Peyer's patch (tissue), 4 donors: ENCODE results near the gene BCR. TPM values are rescaled to one million over a fixed set of nuclear protein-coding genes. Genes with fewer than 3 reads are reported as not detected.

ENCODE experiments used
- DNase-seq, 3 donors: peaks; one replicate each; pipeline ENCODE4 v3.0.0-alpha.2; 2017 to 2019
- H3K27ac ChIP-seq, 4 donors: fragments of 200-600 bp; sonication (generic); one replicate each; pipeline ENCODE4 v1.5.1; 2016 to 2019
- H3K27me3 ChIP-seq, 2 donors: fragments of 200-600 bp; sonication (generic); one replicate each; pipeline ENCODE4 v1.5.1; 2019
- H3K36me3 ChIP-seq, 3 donors: fragments of 200-600 bp; sonication (generic); one replicate each; pipeline ENCODE4 v1.5.1; 2016 to 2019
- H3K4me1 ChIP-seq, 4 donors: fragments of 200-600 bp; sonication (generic); one replicate each; pipeline ENCODE4 v1.5.1; 2016 to 2019
- H3K4me3 ChIP-seq, 4 donors: fragments of 200-600 bp; sonication (generic); 1 replicate in 3 of 4; 2 replicates in 1 of 4; pipeline ENCODE4 v1.5.1; 2016 to 2019; ENCODE audit warnings: mild to moderate bottlenecking in 1 of 4
- H3K9me3 ChIP-seq, 4 donors: fragments of 200-600 bp; sonication (generic); one replicate each; pipeline ENCODE4 v1.5.1; 2016 to 2019; ENCODE audit warnings: mild to moderate bottlenecking in 1 of 4
- CTCF ChIP-seq, 6 experiments: fragments of 450-650 bp in 4 of 6; fragments of 200-600 bp in 2 of 6; sonication (generic) in 1 of 6; IDR thresholded peaks; one replicate each; pipeline ENCODE4 v1.5.1; 2017 to 2019; ENCODE audit warnings: antibody characterized with exemption in 6 of 6, mild to moderate bottlenecking in 3 of 6, moderate library complexity in 1 of 6
- POLR2A ChIP-seq, 2 donors: fragments of 450-650 bp; IDR thresholded peaks; one replicate each; pipeline ENCODE4 v1.5.1; 2017; ENCODE audit warnings: antibody characterized with exemption in 2 of 2, mild to moderate bottlenecking in 2 of 2, moderate library complexity in 2 of 2
- total RNA-seq, 4 donors: library from RNA; depleted of rRNA; stranded (reverse); fragments of >200 nt; gene quantifications; one replicate each; pipeline ENCODE4 v1.1.0, GENCODE V29; 2016

Gene BCR
- total RNA-seq, 4 donors from 2014 or later = 55.8 to 86.9 (median 66.1) TPM

- no peak for TF ChIP-seq CTCF (IDR thresholded peaks at IDR 0.05)
- TF ChIP-seq POLR2A (IDR thresholded peaks at IDR 0.05) = no peak
- H3K36me3 ChIP-seq = no peaks in the 10 kb centered on the region
- H3K4me1 ChIP-seq = peaks cover 0 to 11% (median 0%) of the 10 kb centered on the region in 4 donors
- H3K27ac ChIP-seq = no peak overlapping the region
- H3K27me3 ChIP-seq = no peaks in the 10 kb centered on the region
- DNase-seq = no peak
- no peak overlapping the region for H3K4me3 ChIP-seq
- H3K9me3 ChIP-seq = no peaks in the 10 kb centered on the region
Observed at GRCh38 chr22:23246982-23247766, 66.9 kb downstream of the BCR start.

- H3K36me3 ChIP-seq = peaks cover 0 to under 1% (median 0%) of the 10 kb centered on the region in 3 donors
- H3K9me3 ChIP-seq = no peaks in the 10 kb centered on the region
- no peak overlapping the region for H3K27ac ChIP-seq
- TF ChIP-seq CTCF (IDR thresholded peaks at IDR 0.05) = no peak
- no peak for TF ChIP-seq POLR2A (IDR thresholded peaks at IDR 0.05)
- no peaks in the 10 kb centered on the region for H3K27me3 ChIP-seq
- H3K4me3 ChIP-seq = no peak overlapping the region
- DNase-seq = no peak
- peaks cover 0 to 11% (median 0%) of the 10 kb centered on the region in 4 donors for H3K4me1 ChIP-seq
Observed at GRCh38 chr22:23248583-23248982, 68.3 kb downstream of the BCR start.

GRCh38 chr22:23250056-23250784, 69.9 kb downstream of the BCR start:
- no peak overlapping the region for H3K27ac ChIP-seq
- H3K4me3 ChIP-seq = no peak overlapping the region
- H3K4me1 ChIP-seq = peaks cover 0 to 3% (median 0%) of the 10 kb centered on the region in 4 donors
- DNase-seq = no peak
- H3K36me3 ChIP-seq = peaks cover 0 to 16% (median 0%) of the 10 kb centered on the region in 3 donors
- no peaks in the 10 kb centered on the region for H3K27me3 ChIP-seq
- H3K9me3 ChIP-seq = no peaks in the 10 kb centered on the region
- TF ChIP-seq POLR2A (IDR thresholded peaks at IDR 0.05) = no peak
- no peak for TF ChIP-seq CTCF (IDR thresholded peaks at IDR 0.05)

GRCh38 chr22:23250785-23251363, 70.6 kb downstream of the BCR start:
- H3K4me1 ChIP-seq = peaks cover 0 to 2% (median 0%) of the 10 kb centered on the region in 4 donors
- TF ChIP-seq CTCF (IDR thresholded peaks at IDR 0.05) (no peak), POLR2A (IDR thresholded peaks at IDR 0.05) (no peak)
- no peak for DNase-seq
- peaks cover 0 to 17% (median 0%) of the 10 kb centered on the region in 3 donors for H3K36me3 ChIP-seq
- no peaks in the 10 kb centered on the region for H3K27me3 ChIP-seq
- H3K4me3 ChIP-seq = no peak overlapping the region
- H3K27ac ChIP-seq = peak overlapping the region in 2 of 4 donors; percentile 55 to 83
- H3K9me3 ChIP-seq = no peaks in the 10 kb centered on the region

- Histone ChIP-seq H3K4me3 (no peak overlapping the region), H3K9me3 (no peaks in the 10 kb centered on the region), H3K27ac (peak overlapping the region in 2 of 4 donors; percentile 55 to 83), H3K36me3 (peaks cover 0 to 17% (median 0%) of the 10 kb centered on the region in 3 donors), H3K27me3 (no peaks in the 10 kb centered on the region), H3K4me1 (peaks cover 0 to 9% (median 0%) of the 10 kb centered on the region in 4 donors)
- peak in 2 of 3 donors; percentile 62 to 83 for DNase-seq
- no peak for TF ChIP-seq CTCF (IDR thresholded peaks at IDR 0.05)
- no peak for TF ChIP-seq POLR2A (IDR thresholded peaks at IDR 0.05)
Observed at GRCh38 chr22:23251445-23252093, 71.3 kb downstream of the BCR start.
